HCT116 (cell line): ENCODE measurements around the gene SP140L. TPM values are rescaled to one million over a fixed set of nuclear protein-coding genes. Genes with fewer than 3 reads are reported as not detected.

Experiments
- ATAC-seq: fragments of 200-7000 bp; cut with Tn5 transposase; 2 replicates; pipeline ENCODE4 v1.9.1; 2020; ENCODE audit warnings: mild to moderate bottlenecking, moderate library complexity
- BruUV-seq: library from RNA; stranded (reverse); fragments of 400-500 nt; replicated peaks from 2 replicates; lab custom pipeline; 2021; lab: Mats Ljungman, UMichigan
- CTCF ChIA-PET: fragments of 300-600 bp; sonication (Branson Sonifier 250); formaldehyde crosslinking; loops from one replicate; lab custom pipeline; 2021; ENCODE audit warnings: antibody characterized with exemption; lab: Charles Lee
- POLR2A ChIA-PET: fragments of 300-600, 350-600 bp; sonication (Branson Sonifier 250); formaldehyde crosslinking; loops from one replicate; lab custom pipeline; 2021; ENCODE audit warnings: antibody characterized with exemption; lab: Charles Lee
- RAD21 ChIA-PET, 2 experiments: fragments of 300-600 bp; sonication (Branson Sonifier 250); formaldehyde crosslinking; loops; one replicate each; lab custom pipeline; 2023; ENCODE audit warnings: low total read pairs in 2 of 2; ENCODE audit not compliant: uncharacterized antibody in 2 of 2, unreplicated experiment in 2 of 2, low non-redundant PET in 1 of 2; lab: Charles Lee
- DNase-seq: peaks from one replicate; pipeline ENCODE4 v3.0.0-alpha.2; 2010; ENCODE audit warnings: low read depth, low spot score
- H2AFZ ChIP-seq: fragments of 200-600 bp; shearing (Covaris generic), sonication (generic); 2 replicates; pipeline ENCODE4 v1.6.1; 2017; ENCODE audit warnings: low read depth, mixed run types, mixed read lengths, antibody characterized with exemption, low read length; ENCODE audit not compliant: poor library complexity, severe bottlenecking
- H3K27ac ChIP-seq: 2 replicates; pipeline ENCODE4 v1.5.1; 2012; ENCODE audit warnings: low read depth, low read length
- H3K27me3 ChIP-seq: fragments of 200-600 bp; sonication (generic); 2 replicates; pipeline ENCODE4 v1.6.1; 2016; ENCODE audit warnings: mixed run types, low read length, mixed read lengths; ENCODE audit not compliant: insufficient read depth
- H3K36me3 ChIP-seq, 2 experiments: fragments of 200-500 bp in 1 of 2; fragments of 200-600 bp in 1 of 2; sonication (Bioruptor generic) in 1 of 2; sonication (generic) in 1 of 2; 2 replicates each; pipeline versions ENCODE4 v1.5.1 to v1.6.1; 2014 to 2016; ENCODE audit warnings: low read length in 2 of 2, inconsistent platforms in 1 of 2, mixed read lengths in 1 of 2, mixed run types in 1 of 2; ENCODE audit not compliant: insufficient read depth in 2 of 2, control insufficient read depth in 1 of 2
- H3K4me1 ChIP-seq, 2 experiments: fragments of 200-600 bp in 1 of 2; sonication (generic) in 1 of 2; 2 replicates each; pipeline versions ENCODE4 v1.5.1 to v1.6.1; 2012 to 2017; ENCODE audit warnings: low read length in 2 of 2, inconsistent platforms in 1 of 2, mild to moderate bottlenecking in 1 of 2, mixed read lengths in 1 of 2, mixed run types in 1 of 2, moderate library complexity in 1 of 2; ENCODE audit not compliant: insufficient read depth in 2 of 2, control insufficient read depth in 1 of 2
- H3K4me2 ChIP-seq: fragments of 200-600 bp; sonication (generic); 2 replicates; pipeline ENCODE4 v1.6.1; 2017; ENCODE audit warnings: mixed run types, low read length, mixed read lengths
- H3K4me3 ChIP-seq, 2 experiments: fragments of 200-600 bp in 1 of 2; sonication (generic) in 1 of 2; replicated peaks in 1 of 2; 2 replicates each; pipeline ENCODE4 v1.5.1; 2011 to 2016; ENCODE audit warnings: low read length in 2 of 2, control low read depth in 1 of 2, low read depth in 1 of 2, mild to moderate bottlenecking in 1 of 2, mixed read lengths in 1 of 2, mixed run types in 1 of 2
- H3K79me2 ChIP-seq: fragments of 200-600 bp; sonication (generic); 2 replicates; pipeline ENCODE4 v1.6.1; 2017; ENCODE audit warnings: mild to moderate bottlenecking, mixed run types, low read length, moderate library complexity, mixed read lengths; ENCODE audit not compliant: insufficient read depth
- H3K9ac ChIP-seq: fragments of 200-600 bp; sonication (generic); 2 replicates; pipeline ENCODE4 v1.6.1; 2016; ENCODE audit warnings: low read length, mixed read lengths
- H3K9me2 ChIP-seq: fragments of 200-600 bp; sonication (generic), shearing (Covaris generic); 2 replicates; pipeline ENCODE4 v1.6.1; 2017; ENCODE audit warnings: mixed run types, mild to moderate bottlenecking, moderate library complexity; ENCODE audit not compliant: insufficient read depth
- H3K9me3 ChIP-seq, 2 experiments: fragments of 200-500 bp in 1 of 2; fragments of 200-600 bp in 1 of 2; sonication (Bioruptor generic) in 1 of 2; sonication (generic) in 1 of 2; 2 replicates each; pipeline ENCODE4 v1.6.1; 2014 to 2017; ENCODE audit warnings: low read length in 2 of 2, mixed read lengths in 2 of 2, inconsistent platforms in 1 of 2, low read depth in 1 of 2, mild to moderate bottlenecking in 1 of 2, mixed run types in 1 of 2, moderate library complexity in 1 of 2; ENCODE audit not compliant: control insufficient read depth in 1 of 2, insufficient read depth in 1 of 2
- H4K20me1 ChIP-seq: fragments of 200-600 bp; sonication (generic), shearing (Covaris generic); 2 replicates; pipeline ENCODE4 v1.6.1; 2017; ENCODE audit warnings: mixed run types, mild to moderate bottlenecking, moderate library complexity; ENCODE audit not compliant: insufficient read depth
- CBX3 ChIP-seq: IDR thresholded peaks from 2 replicates; pipeline ENCODE4 v1.6.1; 2012; ENCODE audit warnings: low read depth
- EGR1 ChIP-seq: IDR thresholded peaks from 2 replicates; pipeline ENCODE4 v1.6.1; 2012; ENCODE audit warnings: low read depth
- EZH2 ChIP-seq: fragments of 200-600 bp; sonication (generic); IDR thresholded peaks from 2 replicates; pipeline ENCODE4 v1.6.1; 2017; ENCODE audit warnings: antibody characterized with exemption, mixed run types
- EZH2phosphoT487 ChIP-seq: fragments of 200-600 bp; IDR thresholded peaks from 2 replicates; pipeline ENCODE4 v1.6.1; 2018; ENCODE audit warnings: antibody characterized with exemption, borderline replicate concordance
- FOSL1 ChIP-seq: IDR thresholded peaks from 2 replicates; pipeline ENCODE4 v1.6.1; 2012; ENCODE audit warnings: low read depth
- POLR2A ChIP-seq: IDR thresholded peaks from 2 replicates; pipeline ENCODE4 v1.7.0; 2011; ENCODE audit warnings: borderline replicate concordance; ENCODE audit not compliant: insufficient read depth, insufficient read length; ENCODE audit errors: extremely low read depth
- SP1 ChIP-seq: IDR thresholded peaks from 2 replicates; pipeline ENCODE4 v1.6.1; 2012; ENCODE audit warnings: low read depth
- TCF7L2 ChIP-seq: IDR thresholded peaks from 2 replicates; pipeline ENCODE4 v1.7.0; 2011; ENCODE audit warnings: borderline replicate concordance, inconsistent platforms; ENCODE audit not compliant: insufficient read depth, insufficient read length; ENCODE audit errors: extremely low read depth
- YY1 ChIP-seq: IDR thresholded peaks from 2 replicates; pipeline ENCODE4 v1.6.1; 2011; ENCODE audit warnings: low read length, low read depth, moderate library complexity, mild to moderate bottlenecking; ENCODE audit not compliant: insufficient replicate concordance; ENCODE audit errors: extremely low read depth
- ZBTB33 ChIP-seq: IDR thresholded peaks from 2 replicates; pipeline ENCODE4 v1.6.1; 2011; ENCODE audit warnings: mild to moderate bottlenecking, low read length, moderate library complexity; ENCODE audit not compliant: insufficient replicate concordance; ENCODE audit errors: extremely low read depth
- ZFX ChIP-seq: fragments of 450-650 bp; IDR thresholded peaks from 2 replicates; pipeline ENCODE4 v1.6.1; 2017
- ZNF274 ChIP-seq: fragments of 200-500 bp; sonication (Bioruptor generic); IDR thresholded peaks from 2 replicates; pipeline ENCODE4 v1.6.1; 2014; ENCODE audit warnings: mild to moderate bottlenecking, low read depth, low read length, inconsistent platforms
- intact Hi-C: fragments of 100-400 bp; cut with micrococcal nuclease; formaldehyde crosslinking; loops from 2 replicates; pipeline ENCODE4 v1.10.0; 2022
- total RNA-seq: library from RNA; stranded (reverse); gene quantifications from one replicate; pipeline ENCODE4 v1.2.1, GENCODE V29; 2021; ENCODE audit not compliant: unreplicated experiment
- TF ChIP-seq, protein P1 (sequence below): IDR thresholded peaks from 2 replicates; pipeline ENCODE4 v1.6.1; 2012; ENCODE audit warnings: low read depth
- TF ChIP-seq, protein P2 (sequence below): IDR thresholded peaks from 2 replicates; pipeline ENCODE4 v1.6.1; 2012
- TF ChIP-seq, protein P3 (sequence below): IDR thresholded peaks from 2 replicates; pipeline ENCODE4 v1.6.1; 2012

The SP140L gene
- total RNA-seq, 1 experiment from 2014 or later: 28.9 TPM

DNA sequence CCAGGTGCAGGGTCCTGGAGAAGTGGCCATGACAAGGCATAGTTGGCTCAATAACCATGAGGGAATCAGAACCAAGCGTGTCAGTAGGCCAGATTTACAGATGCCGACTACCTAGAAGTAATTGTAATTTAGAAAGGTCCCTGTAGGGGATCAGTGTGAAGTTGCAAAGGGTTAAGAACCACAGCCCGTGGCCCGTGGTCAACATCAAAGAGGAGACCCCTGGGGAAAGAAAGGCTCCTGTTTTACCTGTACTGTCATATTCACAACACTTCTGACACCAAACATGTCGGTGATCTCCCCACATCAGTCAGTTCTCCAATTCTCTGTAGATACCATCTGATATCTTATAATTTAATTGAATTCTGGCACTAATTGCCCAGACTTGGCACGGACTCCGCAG, 120.0 kb downstream of the SP140L start:
- no peak overlapping the region for H3K27ac ChIP-seq
- no peak for TF ChIP-seq EZH2phosphoT487
- no peak for TF ChIP-seq POLR2A
- TF ChIP-seq EGR1: no peak
- no peak for TF ChIP-seq ZFX
- TF ChIP-seq, protein P1, sequence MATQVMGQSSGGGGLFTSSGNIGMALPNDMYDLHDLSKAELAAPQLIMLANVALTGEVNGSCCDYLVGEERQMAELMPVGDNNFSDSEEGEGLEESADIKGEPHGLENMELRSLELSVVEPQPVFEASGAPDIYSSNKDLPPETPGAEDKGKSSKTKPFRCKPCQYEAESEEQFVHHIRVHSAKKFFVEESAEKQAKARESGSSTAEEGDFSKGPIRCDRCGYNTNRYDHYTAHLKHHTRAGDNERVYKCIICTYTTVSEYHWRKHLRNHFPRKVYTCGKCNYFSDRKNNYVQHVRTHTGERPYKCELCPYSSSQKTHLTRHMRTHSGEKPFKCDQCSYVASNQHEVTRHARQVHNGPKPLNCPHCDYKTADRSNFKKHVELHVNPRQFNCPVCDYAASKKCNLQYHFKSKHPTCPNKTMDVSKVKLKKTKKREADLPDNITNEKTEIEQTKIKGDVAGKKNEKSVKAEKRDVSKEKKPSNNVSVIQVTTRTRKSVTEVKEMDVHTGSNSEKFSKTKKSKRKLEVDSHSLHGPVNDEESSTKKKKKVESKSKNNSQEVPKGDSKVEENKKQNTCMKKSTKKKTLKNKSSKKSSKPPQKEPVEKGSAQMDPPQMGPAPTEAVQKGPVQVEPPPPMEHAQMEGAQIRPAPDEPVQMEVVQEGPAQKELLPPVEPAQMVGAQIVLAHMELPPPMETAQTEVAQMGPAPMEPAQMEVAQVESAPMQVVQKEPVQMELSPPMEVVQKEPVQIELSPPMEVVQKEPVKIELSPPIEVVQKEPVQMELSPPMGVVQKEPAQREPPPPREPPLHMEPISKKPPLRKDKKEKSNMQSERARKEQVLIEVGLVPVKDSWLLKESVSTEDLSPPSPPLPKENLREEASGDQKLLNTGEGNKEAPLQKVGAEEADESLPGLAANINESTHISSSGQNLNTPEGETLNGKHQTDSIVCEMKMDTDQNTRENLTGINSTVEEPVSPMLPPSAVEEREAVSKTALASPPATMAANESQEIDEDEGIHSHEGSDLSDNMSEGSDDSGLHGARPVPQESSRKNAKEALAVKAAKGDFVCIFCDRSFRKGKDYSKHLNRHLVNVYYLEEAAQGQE: no peak
- TF ChIP-seq, protein P2, sequence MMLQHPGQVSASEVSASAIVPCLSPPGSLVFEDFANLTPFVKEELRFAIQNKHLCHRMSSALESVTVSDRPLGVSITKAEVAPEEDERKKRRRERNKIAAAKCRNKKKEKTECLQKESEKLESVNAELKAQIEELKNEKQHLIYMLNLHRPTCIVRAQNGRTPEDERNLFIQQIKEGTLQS: no peak
- no peak for TF ChIP-seq SP1
- TF ChIP-seq TCF7L2: no peak
- TF ChIP-seq CBX3: no peak
- TF ChIP-seq YY1: no peak
- no peak for TF ChIP-seq FOSL1
- TF ChIP-seq EZH2: no peak
- TF ChIP-seq, protein P3, sequence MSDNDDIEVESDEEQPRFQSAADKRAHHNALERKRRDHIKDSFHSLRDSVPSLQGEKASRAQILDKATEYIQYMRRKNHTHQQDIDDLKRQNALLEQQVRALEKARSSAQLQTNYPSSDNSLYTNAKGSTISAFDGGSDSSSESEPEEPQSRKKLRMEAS: no peak
- TF ChIP-seq ZNF274: no peak
- no peak for TF ChIP-seq ZBTB33
- POLR2A ChIA-PET: no interaction called here
- H3K4me2 ChIP-seq: no peak overlapping the region
- H3K27me3 ChIP-seq: no peaks in the 10 kb centered on the region
- H2AFZ ChIP-seq: no peak overlapping the region
- peaks cover 0 to 3% of the 10 kb centered on the region in 2 experiments; a peak in 1 of 4 replicates for H3K4me1 ChIP-seq
- intact Hi-C loops: no loop called here
- no peaks in the 10 kb centered on the region for H3K9me3 ChIP-seq
- no peak overlapping the region for H3K9ac ChIP-seq
- H4K20me1 ChIP-seq: no peaks in the 10 kb centered on the region
- no peak for DNase-seq
- no peaks in the 10 kb centered on the region for H3K79me2 ChIP-seq
- no peak for ATAC-seq
- RAD21 ChIA-PET: no interaction called here
- no peaks in the 10 kb centered on the region; a peak in 1 of 4 replicates for H3K36me3 ChIP-seq
- CTCF ChIA-PET: no interaction called here
- H3K9me2 ChIP-seq: no peaks in the 10 kb centered on the region
- no TSS peak for BruUV-seq
- H3K4me3 ChIP-seq: no peak overlapping the region
